Measurements from ENCODE around the gene TMEM221.

The TMEM221 gene

DNA sequence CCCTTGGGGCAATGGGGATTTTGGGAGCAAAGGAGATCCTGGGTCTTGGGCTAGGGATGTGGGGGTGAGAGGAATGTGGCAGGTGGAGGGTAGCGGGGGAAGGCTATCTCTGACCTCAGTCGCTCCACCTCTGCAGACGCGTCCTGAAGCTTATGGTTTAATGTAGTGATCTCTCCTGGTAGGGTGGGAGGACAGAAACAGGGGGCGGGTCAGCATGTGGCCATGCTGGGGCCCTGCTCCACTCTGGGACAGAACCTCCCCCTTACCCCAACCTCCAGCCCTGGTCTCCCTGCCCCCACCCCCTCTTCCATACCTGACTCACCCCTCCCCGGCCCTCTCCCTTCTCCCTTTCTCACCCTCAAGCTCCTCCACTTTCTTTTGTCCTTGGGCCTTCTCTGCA, 44.5 kb downstream of the TMEM221 start:
- no peak for DNase-seq

- peak; percentile 37 for DNase-seq
Observed at GRCh38 chr19:17402982-17403855, 45.2 kb downstream of the TMEM221 start.

DNA sequence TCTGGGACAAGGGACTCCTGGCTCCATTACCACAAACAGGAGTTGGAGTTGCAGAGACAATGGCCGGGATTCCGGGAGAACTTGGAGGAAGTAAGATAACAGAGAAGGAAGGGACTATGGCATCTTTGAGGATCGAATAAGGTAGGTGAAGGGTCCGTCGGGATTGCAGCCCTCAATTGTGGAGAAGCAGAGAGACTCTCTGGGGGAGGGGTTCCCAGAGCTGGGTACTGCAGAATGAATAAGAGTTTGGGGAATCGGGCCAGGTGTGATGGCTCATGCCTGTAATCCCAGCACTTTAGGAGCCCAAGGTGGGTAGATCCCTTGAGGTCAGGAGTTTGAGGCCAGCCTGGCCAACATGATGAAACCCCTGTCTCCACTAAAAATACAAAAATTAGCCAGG, 46.8 kb downstream of the TMEM221 start:
- no peak for DNase-seq

GRCh38 chr19:17398902-17399527, 49.5 kb downstream of the TMEM221 start:
- DNase-seq: peak; percentile 57

DNA sequence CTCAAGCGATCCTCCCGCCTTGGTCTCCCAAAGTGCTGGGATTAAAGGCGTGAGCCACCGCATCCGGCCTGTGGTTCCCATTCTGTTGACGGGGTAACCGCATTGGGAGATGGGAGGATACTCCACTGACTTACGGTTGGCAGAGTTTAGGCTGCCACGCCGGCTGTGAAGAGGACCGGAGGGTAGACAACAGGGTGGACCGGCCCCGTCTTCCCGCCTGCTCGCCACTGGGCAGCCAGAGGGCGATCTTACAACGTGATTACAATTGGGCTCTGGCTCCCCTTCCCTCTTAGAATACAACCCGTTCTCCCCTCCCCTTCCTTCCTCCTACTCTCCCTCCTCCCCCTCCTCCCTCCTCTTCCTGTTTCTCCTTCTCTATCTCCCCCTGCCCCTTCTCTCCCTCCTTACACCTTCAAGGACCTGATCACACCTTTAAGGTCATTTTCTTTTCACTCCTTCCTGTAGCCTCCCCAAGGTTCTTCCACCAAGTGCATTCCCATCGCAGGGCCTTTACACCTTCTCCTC, 53.5 kb downstream of the TMEM221 start:
- DNase-seq: peak; percentile 81

DNA sequence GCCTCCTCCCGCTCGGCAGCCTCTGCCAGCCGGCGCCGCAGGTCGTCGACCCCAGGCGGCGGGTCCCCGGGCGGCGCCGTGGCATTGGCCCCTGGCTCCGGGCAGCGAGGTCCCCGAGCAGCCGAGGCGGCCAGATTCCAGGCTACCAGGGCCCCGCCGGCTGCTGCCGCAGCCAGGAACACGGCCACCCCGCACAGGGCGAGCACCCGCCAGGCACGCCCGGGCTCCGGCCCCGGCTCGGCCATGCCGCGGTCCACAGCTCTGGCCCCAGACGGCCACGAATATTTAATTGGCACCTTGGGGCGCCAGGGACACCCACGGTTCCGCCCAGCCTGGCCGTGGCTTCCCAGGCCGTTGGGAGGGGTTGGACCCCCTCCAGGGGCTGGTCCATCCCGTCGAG, 54.6 kb downstream of the TMEM221 start, which contains the start of gene CCDC194:
Gene CCDC194, minus strand, starts transcription at position 283 of the 400 bp plus-strand sequence. Its CDS starts 38 bp downstream, at position 245.
- no peak for DNase-seq

GRCh38 chr19:17393002-17393401, 55.5 kb downstream of the TMEM221 start:
- DNase-seq: peak; percentile 79

- no peak for DNase-seq
Observed at GRCh38 chr19:17391371-17392151, 56.9 kb downstream of the TMEM221 start.

- DNase-seq: peak; percentile 88
Observed at GRCh38 chr19:17390665-17391370, 57.6 kb downstream of the TMEM221 start.

- DNase-seq: no peak
Observed at GRCh38 chr19:17389957-17390664, 58.4 kb downstream of the TMEM221 start.

- no peak for DNase-seq
Observed at GRCh38 chr19:17389288-17389687, 59.2 kb downstream of the TMEM221 start.

GRCh38 chr19:17385878-17386611, 62.4 kb downstream of the TMEM221 start:
- DNase-seq: peak; percentile 63

All from hematopoietic multipotent progenitor cell treated with erythropoietin and hydrocortisone succinate and interleukin-3 and kit ligand, for 8 days (in vitro differentiated cells).